Right lobe of liver (tissue), 6 donors: ENCODE data around the gene ASTL. TPM values are rescaled to one million over a fixed set of nuclear protein-coding genes. Genes with fewer than 3 reads are reported as not detected.
A peak's percentile ranks its signal among the peaks of the same experiment; 100 is the strongest.

ENCODE experiments used
- ATAC-seq, 4 donors: fragments of 200-7000 bp; cut with Tn5 transposase; one replicate each; pipeline ENCODE4 v1.9.1; 2020; ENCODE audit warnings: mild to moderate bottlenecking in 4 of 4, moderate library complexity in 4 of 4
- DNase-seq, 3 donors: peaks; one replicate each; pipeline ENCODE4 v3.0.0-alpha.2; 2020
- H3K27ac ChIP-seq, 3 donors: fragments of 200-600 bp; one replicate each; pipeline ENCODE4 v1.8.0; 2022
- H3K27me3 ChIP-seq, 2 donors: fragments of 200-600 bp; one replicate each; pipeline ENCODE4 v1.8.0; 2022
- H3K36me3 ChIP-seq, 4 donors: fragments of 200-600 bp; sonication (generic) in 1 of 4; one replicate each; pipeline versions ENCODE4 v1.5.1 to v1.8.0; 2017 to 2022; ENCODE audit warnings: control low read depth in 1 of 4
- H3K4me1 ChIP-seq, 4 donors: fragments of 200-600 bp; sonication (generic) in 1 of 4; one replicate each; pipeline versions ENCODE4 v1.5.1 to v1.8.0; 2017 to 2022; ENCODE audit warnings: control low read depth in 1 of 4
- H3K4me3 ChIP-seq, 3 donors: fragments of 200-600 bp; one replicate each; pipeline ENCODE4 v1.8.0; 2022
- H3K9me3 ChIP-seq, 4 donors: fragments of 200-600 bp; sonication (generic) in 1 of 4; one replicate each; pipeline versions ENCODE4 v1.5.1 to v1.8.0; 2017 to 2022; ENCODE audit warnings: control low read depth in 1 of 4
- CTCF ChIP-seq, 4 donors: fragments of 200-600 bp in 3 of 4; fragments of 450-650 bp in 1 of 4; IDR thresholded peaks; one replicate each; pipeline versions ENCODE4 v1.5.1 to v1.8.0; 2016 to 2022; ENCODE audit warnings: antibody characterized with exemption in 4 of 4, mild to moderate bottlenecking in 2 of 4
- POLR2A ChIP-seq: fragments of 450-650 bp; IDR thresholded peaks from one replicate; pipeline ENCODE4 v1.6.1; 2017; ENCODE audit warnings: antibody characterized with exemption, mild to moderate bottlenecking
- WGBS: methylation state at CpG from one replicate; pipeline ENCODE4 v1.1.6; 2018; ENCODE audit warnings: low coverage, low lambda C conversion rate; ENCODE audit not compliant: insufficient coverage; ENCODE audit errors: missing lambda C conversion rate; 5-methylcytosine and 5-hydroxymethylcytosine counted together
- intact Hi-C, 2 donors: fragments of 100-400 bp; cut with DNase I; formaldehyde crosslinking; loops; one replicate each; pipeline versions ENCODE4 v1.11.2 to v1.14.1; 2022
- total RNA-seq, 6 experiments: library from RNA; depleted of rRNA in 2 of 6; stranded (reverse); fragments of >200 nt in 2 of 6; fragmentation: NEBNext Ultra II Directional in 3 of 6; extraction: Animal tissue kit (Norgen Biotek cat#: 25700) in 3 of 6; gene quantifications; one replicate each; pipeline versions ENCODE4 v1.1.0 to v1.2.4, GENCODE V29; 2016 to 2023
- donor health status: DM: no; HTN: yes; CAD: no.
- donor health status: DM: no; HTN: no; CAD: no.
- donor health status: DM: no; HTN: no; CAD: no.
- donor health status: DM: no; HTN: yes; CAD: no.
- donor health status: DM: no; HTN: yes; CAD: no.

ASTL gene
- total RNA-seq, 6 experiments from 2014 or later, result not detected

- DNase-seq (peak in 1 of 3 donors; percentile 3), ATAC-seq (no peak)
- H3K9me3 ChIP-seq, result no peaks in the 10 kb centered on the region
- H3K27me3 ChIP-seq, result no peaks in the 10 kb centered on the region
- no peaks in the 10 kb centered on the region for H3K4me1 ChIP-seq
- TF ChIP-seq CTCF (IDR thresholded peaks at IDR 0.05) (no peak), POLR2A (no peak)
- WGBS, result 93% methylated on average over 8 of the region's 8 CpGs
- H3K27ac ChIP-seq, result no peak overlapping the region
- H3K36me3 ChIP-seq, result no peaks in the 10 kb centered on the region
- no peak overlapping the region for H3K4me3 ChIP-seq
- intact Hi-C loops, result no loop called here
These were observed 32.1 kb downstream of the ASTL start for GRCh38 chr2:96105994-96106715.

- Histone ChIP-seq H3K4me3 (no peak overlapping the region), H3K36me3 (no peaks in the 10 kb centered on the region), H3K4me1 (no peaks in the 10 kb centered on the region), H3K27ac (no peak overlapping the region), H3K9me3 (no peaks in the 10 kb centered on the region), H3K27me3 (no peaks in the 10 kb centered on the region)
- 44% methylated on average over 2 of the region's 3 CpGs for WGBS
- TF ChIP-seq CTCF (IDR thresholded peaks at IDR 0.05), result no peak
- TF ChIP-seq POLR2A, result no peak
- intact Hi-C loops, result no loop called here
- ATAC-seq (no peak), DNase-seq (peak in 2 of 3 donors; percentile 1 to 11)
These were observed 33.0 kb downstream of the ASTL start for GRCh38 chr2:96105152-96105915.

GRCh38 chr2:96104487-96104861, 33.8 kb downstream of the ASTL start:
- Histone ChIP-seq H3K27ac (no peak overlapping the region), H3K9me3 (no peaks in the 10 kb centered on the region), H3K4me1 (no peaks in the 10 kb centered on the region), H3K36me3 (no peaks in the 10 kb centered on the region), H3K4me3 (no peak overlapping the region), H3K27me3 (no peaks in the 10 kb centered on the region)
- TF ChIP-seq CTCF (IDR thresholded peaks at IDR 0.05), result no peak
- no peak for TF ChIP-seq POLR2A
- intact Hi-C loops, result no loop called here
- no peak for ATAC-seq
- DNase-seq, result peak in 1 of 3 donors; percentile 49
- WGBS, result no CpG with 5 or more reads among the region's 6 CpGs

- Histone ChIP-seq H3K4me1 (no peaks in the 10 kb centered on the region), H3K27ac (no peak overlapping the region), H3K4me3 (no peak overlapping the region), H3K36me3 (no peaks in the 10 kb centered on the region), H3K9me3 (no peaks in the 10 kb centered on the region), H3K27me3 (no peaks in the 10 kb centered on the region)
- TF ChIP-seq POLR2A (no peak), CTCF (IDR thresholded peaks at IDR 0.05) (no peak)
- intact Hi-C loops, result no loop called here
- DNase-seq (peak in 2 of 3 donors; percentile 8 to 44), ATAC-seq (peak in 2 of 4 donors; percentile 13 to 29)
- 43% methylated on average over 5 of the region's 6 CpGs for WGBS
These were observed 34.4 kb downstream of the ASTL start for GRCh38 chr2:96103761-96104486.
